OCI-LY1 (cell line): ENCODE measurements around the gene ST14.

ENCODE experiments used
- H2AFZ ChIP-seq: fragments of 200-600 bp; sonication (generic), shearing (Covaris generic); 2 replicates; pipeline ENCODE4 v1.6.0; 2014; ENCODE audit warnings: antibody characterized with exemption, mild to moderate bottlenecking, low read length
- H3F3A ChIP-seq: fragments of 200-600 bp; sonication (generic), shearing (Covaris generic); 2 replicates; pipeline ENCODE4 v1.6.0; 2014; ENCODE audit warnings: mild to moderate bottlenecking, antibody characterized with exemption, low read length, moderate library complexity; ENCODE audit not compliant: insufficient read depth
- H3K27ac ChIP-seq: fragments of 200-600 bp; sonication (generic); 2 replicates; pipeline ENCODE4 v1.5.1; 2014; ENCODE audit warnings: low read length, mixed run types, mild to moderate bottlenecking, low read depth; ENCODE audit not compliant: poor library complexity, severe bottlenecking
- H3K27me3 ChIP-seq: fragments of 200-600 bp; sonication (generic); 2 replicates; pipeline ENCODE4 v1.6.0; 2014; ENCODE audit warnings: antibody characterized with exemption, mild to moderate bottlenecking, low read length, moderate library complexity; ENCODE audit not compliant: insufficient read depth
- H3K36me3 ChIP-seq: fragments of 200-600 bp; sonication (generic); 2 replicates; pipeline ENCODE4 v1.6.1; 2014; ENCODE audit warnings: mild to moderate bottlenecking, antibody characterized with exemption, low read length, moderate library complexity, mixed read lengths; ENCODE audit not compliant: insufficient read depth
- H3K4me1 ChIP-seq: fragments of 200-600 bp; sonication (generic); 2 replicates; pipeline ENCODE4 v1.5.1; 2014; ENCODE audit warnings: mild to moderate bottlenecking, low read length, moderate library complexity; ENCODE audit not compliant: insufficient read depth, severe bottlenecking
- H3K4me2 ChIP-seq: fragments of 200-600 bp; sonication (generic), shearing (Covaris generic); 2 replicates; pipeline ENCODE4 v1.6.1; 2014; ENCODE audit warnings: low read length
- H3K4me3 ChIP-seq: fragments of 200-600 bp; sonication (generic); 2 replicates; pipeline ENCODE4 v1.5.1; 2014; ENCODE audit warnings: low read length, low read depth, mild to moderate bottlenecking, mixed read lengths; ENCODE audit not compliant: poor library complexity, severe bottlenecking
- H3K79me2 ChIP-seq: fragments of 200-600 bp; shearing (Covaris generic); 2 replicates; pipeline ENCODE4 v1.6.1; 2016; ENCODE audit warnings: mixed run types, low read length, mixed read lengths; ENCODE audit not compliant: insufficient read depth
- H3K9ac ChIP-seq: fragments of 200-600 bp; sonication (generic), shearing (Covaris generic); 2 replicates; pipeline ENCODE4 v1.6.1; 2014; ENCODE audit warnings: mild to moderate bottlenecking, low read length, mixed read lengths
- H3K9me2 ChIP-seq: fragments of 200-600 bp; sonication (generic), shearing (Covaris generic); 2 replicates; pipeline ENCODE4 v1.6.1; 2014; ENCODE audit warnings: low read depth, mild to moderate bottlenecking, low read length, mixed read lengths
- H3K9me3 ChIP-seq: fragments of 200-600 bp; shearing (Covaris generic); 2 replicates; pipeline ENCODE4 v1.6.1; 2014; ENCODE audit warnings: low read length, mixed read lengths
- H4K20me1 ChIP-seq: fragments of 200-600 bp; sonication (generic), shearing (Covaris generic); 2 replicates; pipeline ENCODE4 v1.6.0; 2016; ENCODE audit warnings: mild to moderate bottlenecking, low read length; ENCODE audit not compliant: insufficient read depth
- EZH2 ChIP-seq: fragments of 200-600 bp; sonication (generic), shearing (Covaris generic); IDR thresholded peaks from 2 replicates; pipeline ENCODE4 v1.8.0; 2017; ENCODE audit warnings: borderline replicate concordance, mixed run types, mild to moderate bottlenecking, antibody characterized with exemption, low read length, moderate library complexity, mixed read lengths
- TF ChIP-seq, protein P1 (sequence below): fragments of 200-600 bp; sonication (generic), shearing (Covaris generic); IDR thresholded peaks from 2 replicates; pipeline ENCODE4 v1.5.1; 2017; ENCODE audit warnings: mild to moderate bottlenecking, antibody characterized with exemption, low read length, moderate library complexity, mixed read lengths

Gene ST14

DNA sequence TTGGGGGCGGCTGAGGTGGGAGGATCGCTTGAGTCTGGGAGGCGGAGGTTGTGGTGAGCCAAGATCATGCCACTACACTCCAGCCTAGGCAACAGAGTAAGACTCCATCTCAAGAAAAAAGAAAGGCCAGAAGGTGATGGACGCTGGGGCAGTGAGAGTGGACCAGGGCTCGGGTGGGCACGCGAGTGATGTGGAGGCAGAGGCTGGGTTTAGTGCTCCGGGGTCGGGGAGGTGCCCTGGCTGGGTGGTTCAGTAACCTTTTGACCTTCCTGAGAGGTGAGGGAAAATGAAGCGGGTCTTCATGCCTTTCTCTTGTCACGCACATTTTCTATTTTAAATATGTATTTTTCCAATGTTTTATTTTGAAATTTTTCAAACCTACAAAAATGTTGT lies 45.1 kb downstream of the ST14 start:
- Histone ChIP-seq H3K9ac (no peak overlapping the region), H3K4me2 (no peak overlapping the region), H3K27ac (no peak overlapping the region), H3K4me3 (no peak overlapping the region), H3F3A (no peaks in the 10 kb centered on the region), H3K9me2 (no peaks in the 10 kb centered on the region), H3K79me2 (no peaks in the 10 kb centered on the region), H2AFZ (no peak overlapping the region), H3K4me1 (no peaks in the 10 kb centered on the region), H3K9me3 (no peaks in the 10 kb centered on the region), H4K20me1 (no peaks in the 10 kb centered on the region), H3K36me3 (peaks cover 95% of the 10 kb centered on the region), H3K27me3 (no peaks in the 10 kb centered on the region)
- TF ChIP-seq EZH2, result no peak

DNA sequence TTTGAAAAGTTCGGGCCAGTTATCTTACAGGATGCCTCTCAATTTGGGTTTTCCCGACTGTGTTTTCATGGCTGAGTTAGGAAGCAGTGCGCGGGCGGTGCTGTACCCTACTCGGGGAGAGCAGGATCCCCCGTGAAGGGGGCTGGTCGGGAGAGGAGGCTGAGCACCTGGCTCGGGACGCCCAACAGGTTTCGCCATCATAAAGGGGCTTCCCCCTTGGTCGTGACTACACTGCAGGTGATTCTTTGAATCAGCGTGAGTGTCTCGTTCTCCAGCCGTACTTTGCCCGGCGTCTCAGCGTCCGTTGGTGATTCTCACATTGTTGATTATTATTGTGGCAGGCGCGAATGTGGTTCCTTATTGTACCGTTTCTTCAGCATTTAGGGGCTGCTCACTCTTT lies 46.6 kb downstream of the ST14 start:
- no peak overlapping the region for H3K4me3 ChIP-seq
- no peak overlapping the region for H3K9ac ChIP-seq
- H3K4me1 ChIP-seq, result no peaks in the 10 kb centered on the region
- H4K20me1 ChIP-seq, result no peaks in the 10 kb centered on the region
- no peaks in the 10 kb centered on the region for H3K9me2 ChIP-seq
- TF ChIP-seq, protein P1, sequence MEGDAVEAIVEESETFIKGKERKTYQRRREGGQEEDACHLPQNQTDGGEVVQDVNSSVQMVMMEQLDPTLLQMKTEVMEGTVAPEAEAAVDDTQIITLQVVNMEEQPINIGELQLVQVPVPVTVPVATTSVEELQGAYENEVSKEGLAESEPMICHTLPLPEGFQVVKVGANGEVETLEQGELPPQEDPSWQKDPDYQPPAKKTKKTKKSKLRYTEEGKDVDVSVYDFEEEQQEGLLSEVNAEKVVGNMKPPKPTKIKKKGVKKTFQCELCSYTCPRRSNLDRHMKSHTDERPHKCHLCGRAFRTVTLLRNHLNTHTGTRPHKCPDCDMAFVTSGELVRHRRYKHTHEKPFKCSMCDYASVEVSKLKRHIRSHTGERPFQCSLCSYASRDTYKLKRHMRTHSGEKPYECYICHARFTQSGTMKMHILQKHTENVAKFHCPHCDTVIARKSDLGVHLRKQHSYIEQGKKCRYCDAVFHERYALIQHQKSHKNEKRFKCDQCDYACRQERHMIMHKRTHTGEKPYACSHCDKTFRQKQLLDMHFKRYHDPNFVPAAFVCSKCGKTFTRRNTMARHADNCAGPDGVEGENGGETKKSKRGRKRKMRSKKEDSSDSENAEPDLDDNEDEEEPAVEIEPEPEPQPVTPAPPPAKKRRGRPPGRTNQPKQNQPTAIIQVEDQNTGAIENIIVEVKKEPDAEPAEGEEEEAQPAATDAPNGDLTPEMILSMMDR, result no peak
- no peak for TF ChIP-seq EZH2
- no peaks in the 10 kb centered on the region for H3K27me3 ChIP-seq
- H3K27ac ChIP-seq, result no peak overlapping the region
- H2AFZ ChIP-seq, result no peak overlapping the region
- H3K79me2 ChIP-seq, result no peaks in the 10 kb centered on the region
- no peak overlapping the region for H3K4me2 ChIP-seq
- H3F3A ChIP-seq, result no peaks in the 10 kb centered on the region
- H3K9me3 ChIP-seq, result no peaks in the 10 kb centered on the region
- peaks cover 92% of the 10 kb centered on the region for H3K36me3 ChIP-seq

DNA sequence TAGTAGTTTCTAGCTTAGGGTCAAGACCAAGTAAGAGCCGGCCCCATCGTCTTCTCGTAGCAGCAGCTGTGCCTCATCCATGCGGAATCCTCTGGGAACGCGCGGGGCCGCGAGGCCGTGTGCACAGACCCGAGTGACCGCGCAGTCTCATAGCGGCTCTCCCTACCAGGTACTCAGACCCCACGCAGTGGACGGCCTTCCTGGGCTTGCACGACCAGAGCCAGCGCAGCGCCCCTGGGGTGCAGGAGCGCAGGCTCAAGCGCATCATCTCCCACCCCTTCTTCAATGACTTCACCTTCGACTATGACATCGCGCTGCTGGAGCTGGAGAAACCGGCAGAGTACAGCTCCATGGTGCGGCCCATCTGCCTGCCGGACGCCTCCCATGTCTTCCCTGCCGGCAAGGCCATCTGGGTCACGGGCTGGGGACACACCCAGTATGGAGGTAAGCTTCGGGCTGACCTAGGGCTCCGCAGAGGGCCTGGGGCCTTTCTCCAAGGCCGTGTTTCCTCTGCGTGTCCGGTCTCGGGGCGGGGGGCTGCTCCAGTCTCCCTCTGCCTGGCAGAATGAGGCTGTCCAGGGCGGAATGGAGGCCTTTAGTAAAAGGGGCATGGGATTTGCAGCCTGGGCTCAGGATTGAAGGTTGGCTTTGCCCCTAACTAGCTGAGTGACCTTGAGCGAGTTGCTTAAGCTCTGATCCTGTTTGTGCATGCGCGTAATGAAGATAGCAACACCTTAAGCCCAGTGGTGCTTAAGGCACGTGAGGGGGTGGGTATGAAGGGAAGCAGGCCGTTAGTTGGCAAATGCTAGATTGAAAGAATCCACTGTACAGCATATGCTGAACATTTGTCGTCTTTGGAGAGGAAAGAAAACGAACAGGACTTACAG lies 48.9 kb downstream of the ST14 start:
- peaks cover 79% of the 10 kb centered on the region for H3K36me3 ChIP-seq
- no peaks in the 10 kb centered on the region for H3F3A ChIP-seq
- H3K27me3 ChIP-seq, result no peaks in the 10 kb centered on the region
- H3K27ac ChIP-seq, result no peak overlapping the region
- H2AFZ ChIP-seq, result no peak overlapping the region
- H3K4me3 ChIP-seq, result no peak overlapping the region
- no peak overlapping the region for H3K4me2 ChIP-seq
- H3K9me2 ChIP-seq, result no peaks in the 10 kb centered on the region
- no peaks in the 10 kb centered on the region for H4K20me1 ChIP-seq
- peaks cover 6% of the 10 kb centered on the region for H3K4me1 ChIP-seq
- no peaks in the 10 kb centered on the region for H3K9me3 ChIP-seq
- H3K79me2 ChIP-seq, result no peaks in the 10 kb centered on the region
- no peak overlapping the region for H3K9ac ChIP-seq
- TF ChIP-seq, protein P1, result no peak
- TF ChIP-seq EZH2, result no peak
